ENCODE measurements around the gene SIL1. TPM values are rescaled to one million over a fixed set of nuclear protein-coding genes. Genes with fewer than 3 reads are reported as not detected.

SIL1 gene
- total and polyA plus RNA-seq, 2 donors (not counting 3 experiments of a cell fraction or from before 2014, with no cell fraction given): 47.6 to 67.2 TPM

- dilution Hi-C loops (cut with MboI; ENCODE audit: extremely low pct_ligation_motif_present, low sequenced_read_pairs): no loop called here
- BruUV-seq (replicated peaks): no TSS peak
- FAIRE-seq: no peak
Observed at GRCh38 chr5:138964647-138965201, 233.4 kb downstream of the SIL1 start.

More at GRCh38 chr5:138964647-138965201, 233.4 kb downstream of the SIL1 start:
- no peaks in the 10 kb centered on the region for H3K27me3 ChIP-seq (ENCODE audit: control insufficient read depth in 2 of 2, insufficient read depth in 2 of 2, low read length in 2 of 2)
- ChIA-PET CTCF (interaction anchor here (1.1 to 1.3 kb wide), 2 partner anchors 10 kb away, joined by 3 read pairs; no protein-coding TSS in a partner anchor), POLR2A (no interaction called here)
- no peak overlapping the region for H3K9ac ChIP-seq (replicated peaks; ENCODE audit: extremely low read depth, insufficient read depth, low read length)
- H3K4me3 ChIP-seq (replicated peaks in 1 of 3; ENCODE audit: insufficient read depth in 1 of 3, low read depth in 1 of 3, low read length in 3 of 3): no peak overlapping the region
- H3K9me1 ChIP-seq (replicated peaks; ENCODE audit: control insufficient read depth, extremely low read depth, insufficient read depth, low read length): no peaks in the 10 kb centered on the region
- H3K4me1 ChIP-seq (ENCODE audit: control insufficient read depth, extremely low read depth, insufficient read depth, low read length): no peaks in the 10 kb centered on the region
- H3K79me2 ChIP-seq (ENCODE audit: control insufficient read depth, insufficient read depth, low read length): no peaks in the 10 kb centered on the region
- H3K9me3 ChIP-seq (replicated peaks; ENCODE audit: control insufficient read depth, insufficient read depth, low read length): no peaks in the 10 kb centered on the region
- H3K36me3 ChIP-seq (ENCODE audit: control insufficient read depth in 2 of 2, extremely low read depth in 1 of 2, insufficient read depth in 2 of 2, low read length in 2 of 2): no peaks in the 10 kb centered on the region
- TF ChIP-seq CTCF (IDR thresholded peaks at IDR 0.05; ENCODE audit: extremely low read depth in 1 of 2, insufficient read depth in 1 of 2, low read depth in 1 of 2, low read length in 2 of 2): no peak
- no peak for TF ChIP-seq MYC (IDR thresholded peaks at IDR 0.05; ENCODE audit: low read depth, low read length)
- TF ChIP-seq MAX (IDR thresholded peaks at IDR 0.05; ENCODE audit: insufficient read depth, insufficient read length): no peak
- TF ChIP-seq GATA2 (IDR thresholded peaks at IDR 0.05; ENCODE audit: insufficient read depth, insufficient read length, low read depth, low read length): no peak
- TF ChIP-seq EZH2 (IDR thresholded peaks at IDR 0.05; ENCODE audit: borderline replicate concordance, low read depth, low read length, severe bottlenecking): no peak
- TF ChIP-seq FOS (IDR thresholded peaks at IDR 0.05; ENCODE audit: borderline replicate concordance, insufficient read depth, low read length): no peak
- no peak for TF ChIP-seq JUN (IDR thresholded peaks at IDR 0.05; ENCODE audit: borderline replicate concordance, insufficient read depth, insufficient read length, low read depth)
- no peak for TF ChIP-seq POLR2A (IDR thresholded peaks at IDR 0.05; ENCODE audit: low read depth, low read length)
- no peak for TF ChIP-seq POLR2AphosphoS5 (IDR thresholded peaks at IDR 0.05; ENCODE audit: insufficient read depth, low read depth, low read length)
- no peak for DNase-seq (ENCODE audit: low read depth, low spot score)
- intact Hi-C loops (cut with micrococcal nuclease): no loop called here
- no peak overlapping the region for H3K4me2 ChIP-seq (ENCODE audit: insufficient read depth, low read length)
- no peaks in the 10 kb centered on the region for H4K20me1 ChIP-seq (replicated peaks; ENCODE audit: control insufficient read depth, extremely low read depth, insufficient read depth, low read length)
- no peak overlapping the region for H3K27ac ChIP-seq (ENCODE audit: insufficient read depth, low read depth, low read length)
- H2AFZ ChIP-seq (ENCODE audit: low read depth, low read length): no peak overlapping the region
